Anterior cingulate cortex (tissue), 58 donors: ENCODE results near the gene TIMM29.
"Not testable (repeated sequence)": the region's sequence is repeated elsewhere in the genome, so short reads cannot be mapped to it uniquely, and the experiment has no call there.

Experiments
- DNase-seq, 58 donors: peaks; one replicate each; lab custom pipeline; 2025; lab: John Stamatoyannopoulos, UW

The TIMM29 gene

GRCh38 chr19:10935371-10936059, 6.9 kb downstream of the TIMM29 start:
- no peak for DNase-seq

DNA sequence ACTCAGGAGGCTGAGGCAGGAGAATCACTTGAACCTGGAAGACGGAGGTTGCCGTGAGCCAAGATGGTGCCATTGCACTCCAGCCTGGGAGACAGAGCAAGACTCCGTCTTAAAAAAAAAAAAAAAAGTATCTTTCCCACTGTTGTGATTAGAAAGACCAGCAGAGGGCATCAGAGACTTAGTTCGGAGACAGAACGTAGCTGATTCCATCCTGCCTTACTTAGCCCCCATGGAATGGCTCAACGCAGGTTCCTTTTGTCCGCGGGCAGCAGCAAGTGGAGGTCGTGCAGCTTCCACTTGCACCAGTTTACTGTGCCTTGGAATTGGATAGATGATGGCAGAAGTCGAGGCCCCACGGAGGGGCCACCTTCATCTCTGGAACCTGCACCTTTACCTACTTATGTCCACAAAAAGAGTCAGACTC, 8.1 kb downstream of the TIMM29 start:
- peak in 10 of 58 donors; percentile 5 to 55 (median 24) for DNase-seq

- DNase-seq: not testable (repeated sequence)
These were observed 13.0 kb downstream of the TIMM29 start for GRCh38 chr19:10941649-10942048.

- not testable (repeated sequence) for DNase-seq
These were observed 14.8 kb downstream of the TIMM29 start for GRCh38 chr19:10943412-10943811.

- no peak for DNase-seq
These were observed 16.7 kb downstream of the TIMM29 start for GRCh38 chr19:10945264-10945663.

- DNase-seq: no peak
These were observed 18.5 kb downstream of the TIMM29 start for GRCh38 chr19:10946958-10947657.

- no peak for DNase-seq
These were observed 24.2 kb downstream of the TIMM29 start for GRCh38 chr19:10952809-10953208.

GRCh38 chr19:10959277-10959968, 30.8 kb downstream of the TIMM29 start:
- DNase-seq: not testable (repeated sequence)

- DNase-seq: peak; percentile 51 to 98 (median 91)
These were observed 31.9 kb downstream of the TIMM29 start, which contains the start of gene SMARCA4 for GRCh38 chr19:10960314-10961072. Gene SMARCA4, plus strand, starts transcription at chr19:10961030. Its CDS starts 23,122 bp downstream, at chr19:10984152.

- peak in 46 of 58 donors; percentile 3 to 85 (median 61) for DNase-seq
These were observed 32.7 kb downstream of the TIMM29 start for GRCh38 chr19:10961073-10961860.

- DNase-seq: no peak
These were observed 34.3 kb downstream of the TIMM29 start for GRCh38 chr19:10962863-10963262.

DNA sequence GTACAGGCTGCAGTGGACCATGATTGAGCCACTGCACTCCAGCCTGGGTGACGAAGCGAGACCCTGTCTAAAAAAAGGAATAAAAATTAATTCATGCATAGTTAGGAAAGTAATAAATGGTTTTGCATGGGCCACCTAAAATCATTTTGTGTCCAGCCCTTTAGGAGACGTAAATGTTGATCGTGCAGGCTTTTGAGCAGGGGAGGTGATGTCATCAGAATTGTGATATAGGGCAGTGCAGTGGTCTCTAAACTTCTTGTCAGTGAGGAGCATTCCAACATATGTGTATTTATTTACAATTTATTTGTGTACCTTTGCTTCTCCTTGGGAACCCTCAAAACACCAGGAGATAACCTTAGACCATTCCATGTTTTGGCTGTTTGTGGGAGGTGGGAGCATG, 35.3 kb downstream of the TIMM29 start:
- DNase-seq: no peak

DNA sequence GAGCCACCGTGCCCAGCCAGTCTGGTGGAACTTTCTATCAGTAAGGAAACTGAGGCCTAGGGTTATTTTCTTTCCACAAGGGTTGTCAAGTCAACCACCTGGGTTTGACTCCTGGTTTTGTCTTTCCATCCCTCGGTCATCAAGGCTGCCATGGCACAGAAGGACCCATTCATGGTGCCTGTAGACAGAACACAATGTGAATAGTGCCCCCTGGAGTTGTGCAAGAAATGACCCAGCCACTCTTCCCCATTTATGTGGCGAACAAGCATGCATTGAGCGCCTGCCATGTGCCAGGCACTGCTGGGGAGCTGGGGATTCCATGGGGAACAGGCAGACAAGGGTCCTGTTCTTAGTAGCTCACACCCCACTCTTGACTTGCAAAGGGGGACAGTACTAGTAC, 36.3 kb downstream of the TIMM29 start:
- DNase-seq: no peak

DNA sequence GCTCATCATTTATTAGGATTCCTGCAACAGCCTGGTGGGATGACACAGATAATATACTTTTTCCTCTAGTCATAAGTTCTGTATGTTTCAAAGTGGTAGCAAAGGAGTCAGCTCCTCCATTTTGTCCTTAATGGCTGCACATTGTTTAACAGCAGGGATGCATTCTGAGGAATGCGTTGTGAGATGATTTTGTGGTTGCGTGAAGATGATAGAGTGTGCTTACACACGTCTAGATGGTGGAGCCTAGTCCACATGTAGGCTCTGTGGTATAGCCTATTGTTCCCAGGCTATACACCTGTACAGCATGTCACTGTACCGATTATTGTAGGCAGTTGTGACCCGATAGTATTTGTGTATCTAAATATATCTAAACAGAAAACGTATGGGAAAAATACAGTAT, 36.8 kb downstream of the TIMM29 start:
- no peak for DNase-seq

- no peak for DNase-seq
These were observed 38.2 kb downstream of the TIMM29 start for GRCh38 chr19:10966809-10967208.

DNA sequence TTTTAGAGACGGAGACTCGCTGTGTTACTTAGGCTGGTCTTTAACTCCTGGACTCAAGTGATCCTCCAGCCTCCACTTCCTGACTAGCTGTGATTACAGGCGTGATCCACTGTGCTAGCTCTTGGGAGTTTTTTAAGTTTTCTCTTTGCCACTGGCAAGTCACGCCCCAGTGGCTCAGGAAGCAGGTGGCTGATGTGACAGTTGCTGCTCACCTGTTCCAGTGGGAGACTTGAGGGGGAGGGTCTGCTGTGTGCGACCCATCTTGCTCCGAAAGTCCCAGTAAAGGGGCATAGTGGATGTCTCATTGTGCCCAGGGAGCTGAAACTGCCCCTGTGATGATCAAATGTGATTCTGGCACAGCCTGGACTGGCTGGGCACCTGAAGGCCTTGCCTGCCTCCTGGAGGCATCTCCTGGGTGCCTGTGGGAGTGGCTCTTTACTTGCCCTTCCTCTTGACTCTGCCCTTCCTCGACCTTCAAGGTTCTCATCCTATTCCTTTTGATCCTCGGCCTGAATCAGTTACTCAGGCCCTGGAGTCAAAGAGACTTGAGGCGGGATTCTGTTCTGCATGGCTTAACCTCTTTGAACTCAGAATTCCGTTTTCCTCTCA, 40.0 kb downstream of the TIMM29 start:
- DNase-seq: no peak

DNA sequence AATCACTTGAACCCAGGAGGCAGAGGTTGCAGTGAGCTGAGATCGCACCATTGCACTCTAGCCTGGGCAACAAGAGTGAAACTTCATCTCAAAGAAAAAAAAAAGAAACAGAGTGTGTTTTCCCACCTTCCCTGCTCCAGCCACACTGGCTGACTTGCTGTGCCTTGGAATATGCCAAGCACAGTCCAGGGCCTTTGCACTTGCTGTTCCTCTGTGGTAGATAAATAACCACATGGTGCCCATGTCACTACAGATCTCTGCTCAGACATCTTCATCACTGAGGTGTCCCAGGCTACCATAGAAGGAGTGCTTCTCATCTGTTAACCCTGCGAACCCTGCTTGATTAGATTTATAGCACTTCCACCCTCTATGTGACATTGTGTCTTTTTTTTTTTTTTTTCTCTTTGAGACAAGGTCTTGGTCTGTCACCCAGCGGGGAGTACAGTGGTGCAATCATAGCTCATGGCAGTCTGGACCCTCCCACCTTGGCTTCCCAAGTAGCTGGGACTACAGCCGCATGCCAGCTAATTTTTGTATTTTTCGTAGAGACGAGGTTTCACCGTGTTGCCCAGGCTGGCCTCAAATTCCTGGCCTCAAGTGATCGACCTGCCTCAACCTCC, 42.6 kb downstream of the TIMM29 start:
- no peak for DNase-seq

DNA sequence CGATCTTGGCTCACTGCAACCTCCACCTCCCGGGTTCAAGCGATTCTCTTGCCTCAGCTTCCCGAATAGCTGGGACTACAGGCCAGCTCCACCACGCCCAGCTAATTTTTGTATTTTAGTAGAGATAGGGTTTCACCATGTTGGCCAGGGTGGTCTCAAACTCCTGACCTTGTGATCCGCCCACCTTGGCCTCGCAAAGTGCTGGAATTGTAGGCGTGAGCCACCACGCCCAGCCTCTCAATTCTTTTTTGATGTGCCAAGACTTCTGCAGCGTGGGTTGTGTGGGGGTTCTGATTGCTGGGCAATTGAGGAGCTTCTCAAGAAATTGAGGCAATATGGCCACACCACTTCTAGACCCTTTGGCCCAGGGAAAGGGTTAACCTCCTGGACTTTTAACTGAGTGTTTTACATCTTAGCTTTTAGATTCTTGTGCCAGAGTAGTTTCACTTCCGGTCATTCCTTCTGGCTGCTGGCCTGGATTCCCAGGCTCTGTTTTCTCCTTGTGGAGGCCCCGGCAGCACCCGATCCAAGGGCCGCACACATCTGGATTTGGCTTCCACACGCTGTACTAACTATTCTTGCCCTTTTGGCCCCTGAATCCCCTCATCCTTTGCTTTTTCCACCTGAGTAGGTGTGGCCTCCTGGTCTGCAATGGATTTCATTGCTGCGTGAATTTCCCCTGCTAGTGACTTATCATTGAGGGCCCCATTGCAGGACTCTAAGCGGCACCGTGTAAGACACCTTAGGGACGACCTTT, 46.9 kb downstream of the TIMM29 start:
- DNase-seq: peak in 1 of 58 donors; percentile 2
